Neuronal stem cell (in vitro differentiated cells): ENCODE data around the gene SHISA6.

Source experiments
- DNase-seq: peaks from one replicate; pipeline ENCODE4 v3.0.0-alpha.2; 2013; ENCODE audit warnings: low spot score
- H2AFZ ChIP-seq: one replicate; pipeline ENCODE4 v1.6.1; 2013; ENCODE audit warnings: mild to moderate bottlenecking, low read length, inconsistent platforms
- H2AK5ac ChIP-seq: 2 replicates; pipeline ENCODE4 v1.6.1; 2013; ENCODE audit warnings: low read depth, mild to moderate bottlenecking, inconsistent platforms, low read length, moderate library complexity, mixed read lengths
- H2BK120ac ChIP-seq: 2 replicates; pipeline ENCODE4 v1.6.1; 2013; ENCODE audit warnings: low read depth, mild to moderate bottlenecking, inconsistent platforms, low read length, moderate library complexity, mixed read lengths
- H2BK12ac ChIP-seq: one replicate; pipeline ENCODE4 v1.6.1; 2013; ENCODE audit warnings: low read length, inconsistent platforms
- H2BK15ac ChIP-seq: 2 replicates; pipeline ENCODE4 v1.6.1; 2013; ENCODE audit warnings: mild to moderate bottlenecking, low read length, inconsistent platforms, mixed read lengths
- H2BK5ac ChIP-seq: one replicate; pipeline ENCODE4 v1.6.1; 2013; ENCODE audit warnings: inconsistent platforms, mild to moderate bottlenecking, low read length, moderate library complexity
- H3K14ac ChIP-seq: one replicate; pipeline ENCODE4 v1.6.1; 2013; ENCODE audit warnings: low read length, inconsistent platforms
- H3K18ac ChIP-seq: 2 replicates; pipeline ENCODE4 v1.6.1; 2013; ENCODE audit warnings: low read length, inconsistent platforms
- H3K23ac ChIP-seq: 2 replicates; pipeline ENCODE4 v1.6.1; 2013; ENCODE audit warnings: low read depth, mild to moderate bottlenecking, mixed read lengths, low read length, inconsistent platforms; ENCODE audit not compliant: poor library complexity
- H3K27ac ChIP-seq: replicated peaks from 3 replicates; pipeline ENCODE4 v1.5.1; 2013; ENCODE audit warnings: low read length, inconsistent platforms
- H3K27me3 ChIP-seq, 3 experiments: 2 replicates each; pipeline ENCODE4 v1.6.1; 2013; ENCODE audit warnings: low read length in 3 of 3, mild to moderate bottlenecking in 2 of 3, inconsistent platforms in 1 of 3, low read depth in 1 of 3, mixed read lengths in 1 of 3, moderate library complexity in 1 of 3; ENCODE audit not compliant: control insufficient read depth in 3 of 3, insufficient read depth in 3 of 3
- H3K36me3 ChIP-seq, 2 donors: replicated peaks in 1 of 2; 2 replicates each; pipeline ENCODE4 v1.6.1; 2013; ENCODE audit warnings: low read length in 2 of 2; ENCODE audit not compliant: control insufficient read depth in 2 of 2, insufficient read depth in 2 of 2
- H3K4ac ChIP-seq: 2 replicates; pipeline ENCODE4 v1.6.1; 2013; ENCODE audit warnings: inconsistent platforms, mild to moderate bottlenecking, low read length, moderate library complexity
- H3K4me1 ChIP-seq, 2 donors: 1 replicate in 1 of 2; 2 replicates in 1 of 2; pipeline ENCODE4 v1.6.1; 2013; ENCODE audit warnings: low read length in 2 of 2, low read depth in 1 of 2; ENCODE audit not compliant: control insufficient read depth in 2 of 2, insufficient read depth in 1 of 2
- H3K4me2 ChIP-seq: one replicate; pipeline ENCODE4 v1.6.1; 2013; ENCODE audit warnings: mild to moderate bottlenecking, low read length, inconsistent platforms; ENCODE audit not compliant: insufficient read depth, poor library complexity, severe bottlenecking
- H3K4me3 ChIP-seq, 2 donors: 2 replicates each; pipeline ENCODE4 v1.5.1; 2013; ENCODE audit warnings: low read length in 2 of 2, mild to moderate bottlenecking in 2 of 2, inconsistent platforms in 1 of 2, moderate library complexity in 1 of 2
- H3K79me1 ChIP-seq: one replicate; pipeline ENCODE4 v1.6.1; 2013; ENCODE audit warnings: low read depth, mild to moderate bottlenecking, inconsistent platforms, low read length, moderate library complexity
- H3K9ac ChIP-seq: one replicate; pipeline ENCODE4 v1.6.1; 2013; ENCODE audit warnings: mild to moderate bottlenecking, low read depth, low read length, inconsistent platforms; ENCODE audit not compliant: poor library complexity
- H3K9me3 ChIP-seq, 2 donors: replicated peaks in 1 of 2; 2 replicates each; pipeline versions ENCODE3 to v1.6.1; 2013; ENCODE audit warnings: low read length in 2 of 2, mild to moderate bottlenecking in 2 of 2, inconsistent platforms in 1 of 2, low read depth in 1 of 2, mixed read lengths in 1 of 2, moderate library complexity in 1 of 2; ENCODE audit not compliant: control insufficient read depth in 2 of 2, insufficient read depth in 1 of 2
- H4K8ac ChIP-seq: one replicate; pipeline ENCODE4 v1.6.1; 2013; ENCODE audit warnings: low read depth, mild to moderate bottlenecking, inconsistent platforms, low read length, moderate library complexity
- H4K91ac ChIP-seq: one replicate; pipeline ENCODE4 v1.6.1; 2013; ENCODE audit warnings: low read length, low read depth, mild to moderate bottlenecking, inconsistent platforms; ENCODE audit not compliant: poor library complexity
- WGBS, 2 donors: extraction: QIAGEN DNeasy Blood & Tissue Kit; methylation state at CpG; one replicate each; pipeline ENCODE4 v1.1.7; 2013; ENCODE audit warnings: missing lambda C conversion rate in 2 of 2, mixed read lengths in 1 of 2; ENCODE audit not compliant: insufficient read length in 2 of 2, insufficient replicate concordance in 1 of 2; ENCODE audit errors: extremely low coverage in 2 of 2; 5-methylcytosine and 5-hydroxymethylcytosine counted together

The SHISA6 gene

GRCh38 chr17:11318207-11318606 is 77.2 kb downstream of the SHISA6 start:
- H2AFZ ChIP-seq: no peak overlapping the region

GRCh38 chr17:11319894-11320293 is 78.9 kb downstream of the SHISA6 start:
- no peak overlapping the region for H2BK15ac ChIP-seq
- no peak overlapping the region for H3K4ac ChIP-seq
- H3K14ac ChIP-seq: no peak overlapping the region
- no peak overlapping the region for H2BK120ac ChIP-seq
- H3K4me2 ChIP-seq: no peak overlapping the region
- H2BK5ac ChIP-seq: no peak overlapping the region
- no CpG with 5 or more reads among the region's 3 CpGs for WGBS, 2 donors
- H4K91ac ChIP-seq: no peak overlapping the region
- no peak overlapping the region for H3K18ac ChIP-seq
- no peaks in the 10 kb centered on the region for H3K27me3 ChIP-seq
- H4K8ac ChIP-seq: no peak overlapping the region
- H3K23ac ChIP-seq: no peak overlapping the region
- no peak overlapping the region for H3K27ac ChIP-seq
- H3K4me1 ChIP-seq: no peaks in the 10 kb centered on the region
- H2AK5ac ChIP-seq: no peak overlapping the region
- no peaks in the 10 kb centered on the region for H3K9me3 ChIP-seq
- DNase-seq: no peak
- H3K79me1 ChIP-seq: no peaks in the 10 kb centered on the region
- H3K4me3 ChIP-seq: no peak overlapping the region
- H2AFZ ChIP-seq: no peak overlapping the region
- no peak overlapping the region for H2BK12ac ChIP-seq
- H3K9ac ChIP-seq: no peak overlapping the region
- no peaks in the 10 kb centered on the region for H3K36me3 ChIP-seq

More at GRCh38 chr17:11318207-11318606, 77.2 kb downstream of the SHISA6 start:
- H3K4me3 ChIP-seq: no peak overlapping the region
- no peaks in the 10 kb centered on the region for H3K9me3 ChIP-seq
- no peaks in the 10 kb centered on the region for H3K36me3 ChIP-seq
- no peaks in the 10 kb centered on the region for H3K27me3 ChIP-seq
- H3K4me1 ChIP-seq: no peaks in the 10 kb centered on the region
- no peak overlapping the region for H4K8ac ChIP-seq
- H3K4me2 ChIP-seq: no peak overlapping the region
- H2BK12ac ChIP-seq: no peak overlapping the region
- no peak overlapping the region for H2AK5ac ChIP-seq
- no peak overlapping the region for H3K9ac ChIP-seq
- no peaks in the 10 kb centered on the region for H3K79me1 ChIP-seq
- no CpG with 5 or more reads among the region's 5 CpGs for WGBS, 2 donors
- H3K27ac ChIP-seq: no peak overlapping the region
- no peak overlapping the region for H2BK5ac ChIP-seq
- no peak overlapping the region for H2BK120ac ChIP-seq
- H3K4ac ChIP-seq: no peak overlapping the region
- H4K91ac ChIP-seq: no peak overlapping the region
- no peak overlapping the region for H2BK15ac ChIP-seq
- H3K18ac ChIP-seq: no peak overlapping the region
- no peak overlapping the region for H3K14ac ChIP-seq
- DNase-seq: no peak
- no peak overlapping the region for H3K23ac ChIP-seq

GRCh38 chr17:11324021-11324420 is 83.0 kb downstream of the SHISA6 start:
- no peak overlapping the region for H3K27ac ChIP-seq

GRCh38 chr17:11324846-11325420 is 83.9 kb downstream of the SHISA6 start:
- Histone ChIP-seq H3K27ac (no peak overlapping the region), H3K23ac (no peak overlapping the region), H3K9me3 (no peaks in the 10 kb centered on the region), H3K79me1 (no peaks in the 10 kb centered on the region), H2AFZ (no peak overlapping the region), H2BK15ac (no peak overlapping the region), H2BK12ac (no peak overlapping the region), H2AK5ac (no peak overlapping the region), H3K9ac (no peak overlapping the region), H3K4me1 (no peaks in the 10 kb centered on the region), H3K4me3 (no peak overlapping the region), H3K36me3 (no peaks in the 10 kb centered on the region), H3K18ac (no peak overlapping the region), H3K4ac (no peak overlapping the region), H3K27me3 (no peaks in the 10 kb centered on the region), H3K4me2 (no peak overlapping the region), H4K8ac (no peak overlapping the region), H2BK120ac (no peak overlapping the region), H4K91ac (no peak overlapping the region), H2BK5ac (no peak overlapping the region), H3K14ac (no peak overlapping the region)
- DNase-seq: no peak
- no CpG with 5 or more reads among the region's 10 CpGs for WGBS, 2 donors

More at GRCh38 chr17:11324021-11324420, 83.0 kb downstream of the SHISA6 start:
- Histone ChIP-seq H3K4ac (no peak overlapping the region), H3K79me1 (no peaks in the 10 kb centered on the region), H3K36me3 (no peaks in the 10 kb centered on the region), H4K91ac (no peak overlapping the region), H2AK5ac (no peak overlapping the region), H3K9me3 (no peaks in the 10 kb centered on the region), H4K8ac (no peak overlapping the region), H2AFZ (no peak overlapping the region), H3K23ac (no peak overlapping the region), H2BK120ac (no peak overlapping the region), H2BK12ac (no peak overlapping the region), H2BK15ac (no peak overlapping the region), H3K27me3 (no peaks in the 10 kb centered on the region), H3K4me1 (no peaks in the 10 kb centered on the region), H3K18ac (no peak overlapping the region), H2BK5ac (no peak overlapping the region), H3K4me3 (no peak overlapping the region), H3K4me2 (no peak overlapping the region), H3K9ac (no peak overlapping the region), H3K14ac (no peak overlapping the region)
- no CpG with 5 or more reads among the region's 11 CpGs for whole genome bisulfite sequencing, 2 donors
- no peak for DNase-seq
